Non-pigmented ciliary epithelial cell (primary cell): Measurements from ENCODE around the gene ADCYAP1R1.
A peak's percentile ranks its signal among the peaks of the same experiment; 100 is the strongest.

ENCODE experiments used
- DNase-seq: peaks from one replicate; pipeline ENCODE4 v3.0.0-alpha.2; 2010; ENCODE audit warnings: low read depth

Gene ADCYAP1R1

GRCh38 chr7:31106303-31107105 lies 54.4 kb downstream of the ADCYAP1R1 start:
- DNase-seq: no peak

GRCh38 chr7:31107106-31108090 lies 55.3 kb downstream of the ADCYAP1R1 start:
- DNase-seq: no peak

- DNase-seq: no peak
Observed at GRCh38 chr7:31108097-31108657, 56.1 kb downstream of the ADCYAP1R1 start.

- no peak for DNase-seq
Observed at GRCh38 chr7:31109751-31110150, 57.6 kb downstream of the ADCYAP1R1 start.

- DNase-seq: no peak
Observed at GRCh38 chr7:31110331-31111108, 58.4 kb downstream of the ADCYAP1R1 start.

- no peak for DNase-seq
Observed at GRCh38 chr7:31111109-31111451, 59.0 kb downstream of the ADCYAP1R1 start.

GRCh38 chr7:31113660-31114059 lies 61.6 kb downstream of the ADCYAP1R1 start:
- no peak for DNase-seq

- no peak for DNase-seq
Observed at GRCh38 chr7:31114593-31115343, 62.7 kb downstream of the ADCYAP1R1 start.

GRCh38 chr7:31116615-31117014 lies 64.5 kb downstream of the ADCYAP1R1 start:
- DNase-seq: no peak

- DNase-seq: no peak
Observed at GRCh38 chr7:31119249-31119648, 67.1 kb downstream of the ADCYAP1R1 start.

- DNase-seq: no peak
Observed at GRCh38 chr7:31120800-31121513, 68.8 kb downstream of the ADCYAP1R1 start.

GRCh38 chr7:31121601-31122000 lies 69.5 kb downstream of the ADCYAP1R1 start:
- DNase-seq: no peak

- DNase-seq: peak; percentile 60
Observed at GRCh38 chr7:31122649-31123058, 70.5 kb downstream of the ADCYAP1R1 start.

GRCh38 chr7:31123321-31123720 lies 71.2 kb downstream of the ADCYAP1R1 start:
- no peak for DNase-seq

- no peak for DNase-seq
Observed at GRCh38 chr7:31123726-31124125, 71.6 kb downstream of the ADCYAP1R1 start.

GRCh38 chr7:31125171-31125570 lies 73.1 kb downstream of the ADCYAP1R1 start:
- no peak for DNase-seq

- DNase-seq: no peak
Observed at GRCh38 chr7:31126976-31127375, 74.9 kb downstream of the ADCYAP1R1 start.

GRCh38 chr7:31129067-31129466 lies 77.0 kb downstream of the ADCYAP1R1 start:
- no peak for DNase-seq

- no peak for DNase-seq
Observed at GRCh38 chr7:31133497-31133896, 81.4 kb downstream of the ADCYAP1R1 start.
